HL-60/S4 (cell line): ENCODE data around the gene CNTN1.

Source experiments
- in situ Hi-C: fragments of 300-500 bp; cut with MboI; formaldehyde crosslinking; loops from 2 replicates; pipeline ENCODE4 v1.14.3; 2022; ENCODE audit warnings: low sequenced_read_pairs

The CNTN1 gene

DNA sequence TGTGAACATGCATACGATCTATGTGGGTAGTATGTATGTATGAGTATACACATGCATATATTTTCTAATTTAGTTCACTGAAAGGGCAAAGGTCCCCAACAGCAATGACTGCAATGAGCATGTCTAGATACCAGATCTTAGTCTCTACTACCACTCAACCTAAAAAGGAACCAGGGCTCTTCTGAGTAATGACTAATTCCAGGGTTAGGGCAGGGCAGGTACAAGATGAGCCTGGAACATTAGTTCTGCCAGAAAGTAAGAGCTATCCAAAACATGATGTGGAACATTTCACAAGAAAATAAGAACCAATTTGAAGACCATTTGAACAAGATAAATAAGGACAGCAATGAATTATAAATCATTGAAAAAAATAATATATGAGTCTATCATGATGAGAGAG is 404.6 kb downstream of the CNTN1 start:
- in situ Hi-C loops, result no loop called here

DNA sequence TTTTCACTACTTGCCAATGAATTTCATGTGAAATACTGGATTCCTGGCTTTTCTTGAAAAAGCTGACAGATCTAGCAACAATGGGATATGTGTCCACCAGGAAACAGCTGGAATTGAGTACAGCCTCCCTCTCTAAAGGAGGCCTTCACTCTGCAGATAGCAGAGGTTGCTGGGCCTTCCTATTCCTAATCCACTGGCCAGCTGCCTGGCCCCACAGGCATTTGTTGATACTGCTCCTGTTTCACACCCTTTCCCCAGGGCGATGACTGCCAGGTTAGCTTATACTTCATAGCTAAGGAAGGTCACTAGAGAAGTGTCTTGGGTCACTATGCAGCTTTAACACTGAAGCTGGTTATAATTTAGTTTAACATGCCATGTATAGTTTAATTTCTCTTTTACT is 408.3 kb downstream of the CNTN1 start:
- in situ Hi-C loops, result no loop called here

DNA sequence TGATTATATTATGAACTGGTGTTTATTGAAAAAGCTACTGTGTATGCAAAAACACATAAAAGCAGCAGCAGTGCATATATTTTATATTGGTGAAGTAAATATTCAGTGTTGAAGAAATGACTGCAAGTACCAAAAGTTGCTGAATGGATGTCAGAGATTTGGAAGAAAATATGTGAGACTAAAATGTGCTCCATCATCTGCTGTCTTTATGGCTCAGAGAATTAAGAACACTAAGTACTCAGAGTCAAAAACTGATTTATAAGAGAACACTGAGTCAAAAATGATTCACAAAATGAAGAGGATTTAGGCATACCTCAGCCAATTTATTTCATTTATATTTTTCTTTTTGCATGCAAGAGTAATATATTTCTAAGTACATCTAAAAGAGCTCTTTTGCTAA is 409.6 kb downstream of the CNTN1 start:
- in situ Hi-C loops, result no loop called here

DNA sequence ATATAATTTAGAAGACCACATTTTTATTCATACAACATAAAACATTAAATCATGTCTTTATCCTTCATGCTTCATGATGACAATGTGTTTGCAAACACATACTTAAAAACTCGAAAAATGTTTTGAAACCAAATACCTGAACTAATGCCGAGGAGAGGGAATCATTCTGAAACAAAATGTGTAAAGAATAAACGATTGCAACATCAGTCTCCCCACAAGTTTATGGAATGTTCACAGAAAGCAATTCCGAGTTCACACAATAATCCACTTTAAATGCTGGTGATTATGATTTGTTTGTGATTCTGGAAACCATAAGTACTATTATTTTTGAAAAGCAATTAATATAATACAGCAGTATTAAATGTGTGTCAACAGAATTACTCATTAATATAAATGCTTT is 411.4 kb downstream of the CNTN1 start:
- in situ Hi-C loops, result no loop called here

DNA sequence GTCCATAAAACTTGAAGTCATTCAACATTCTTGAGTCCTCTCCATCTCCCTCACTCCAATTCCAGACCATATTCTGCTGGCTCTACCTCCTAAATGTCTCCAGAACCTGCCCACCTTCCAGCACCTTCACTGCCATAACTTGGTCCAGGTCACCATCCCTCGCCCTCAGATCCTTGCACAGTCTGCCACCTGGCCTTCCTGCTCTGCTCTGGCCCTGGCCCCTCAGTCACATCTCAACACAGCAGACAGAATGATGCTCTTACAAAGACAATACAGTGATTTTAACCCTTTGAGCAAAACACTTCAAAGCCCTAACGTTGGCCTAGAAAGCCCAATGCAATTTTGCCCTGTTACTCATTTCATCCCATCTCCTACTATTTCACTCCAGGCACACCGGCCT is 414.1 kb downstream of the CNTN1 start:
- in situ Hi-C loops, result no loop called here

DNA sequence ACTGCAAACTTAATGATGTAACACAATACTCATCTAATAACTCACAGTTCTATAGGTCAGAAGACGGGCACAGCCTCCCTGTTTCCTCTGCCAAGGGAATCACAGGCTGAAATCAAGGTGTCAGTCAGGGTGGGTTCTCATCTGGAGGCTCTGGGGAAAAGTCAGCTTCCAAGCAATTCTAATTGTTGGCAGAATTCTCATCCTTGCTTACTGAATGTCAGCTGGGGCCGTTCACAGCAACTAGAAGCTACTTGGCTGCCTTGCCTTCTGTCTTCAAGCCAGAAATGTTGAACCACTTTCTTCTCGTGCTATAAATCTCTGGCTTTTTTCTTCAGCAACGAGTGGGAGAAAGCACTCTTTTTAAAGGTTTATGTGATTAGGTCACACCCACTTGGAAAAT is 415.8 kb downstream of the CNTN1 start:
- in situ Hi-C loops, result no loop called here

DNA sequence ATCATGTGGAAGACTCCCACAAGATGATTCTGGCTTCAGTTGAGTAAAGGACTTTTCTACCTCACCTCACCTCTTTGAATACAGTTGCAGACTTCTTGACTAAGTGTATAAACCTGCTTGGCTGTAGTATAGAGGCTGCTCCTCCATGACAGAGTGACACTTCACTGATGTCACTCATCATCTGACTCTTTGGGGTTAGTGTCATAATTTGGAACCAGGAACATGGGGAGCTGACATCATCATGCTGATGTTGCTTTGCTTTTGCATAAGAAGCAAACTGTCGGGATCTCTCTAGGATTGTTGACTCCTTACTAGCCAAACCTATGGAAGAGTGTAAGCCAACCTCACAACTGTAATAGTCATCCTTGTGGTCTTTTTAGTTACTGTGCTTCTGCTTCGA is 420.7 kb downstream of the CNTN1 start:
- in situ Hi-C loops, result no loop called here

DNA sequence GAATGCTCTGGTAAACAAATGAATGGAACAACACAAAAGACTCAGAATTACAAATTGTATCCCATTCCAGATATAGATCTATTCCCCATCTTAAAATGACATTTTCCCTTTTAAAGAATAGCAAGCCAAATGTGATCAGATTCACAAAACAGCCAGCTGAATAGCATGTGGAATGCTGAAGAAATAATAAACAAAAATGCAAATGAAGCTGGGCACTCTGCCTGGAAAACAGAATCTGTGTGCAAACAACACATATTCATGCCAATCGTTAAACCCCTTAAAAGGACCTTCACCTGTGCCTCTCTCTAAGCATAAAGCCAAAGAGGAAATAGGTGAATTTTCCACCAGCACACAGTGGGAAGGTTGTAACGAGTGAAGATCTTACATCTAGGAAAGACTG is 428.0 kb downstream of the CNTN1 start:
- in situ Hi-C loops, result no loop called here

DNA sequence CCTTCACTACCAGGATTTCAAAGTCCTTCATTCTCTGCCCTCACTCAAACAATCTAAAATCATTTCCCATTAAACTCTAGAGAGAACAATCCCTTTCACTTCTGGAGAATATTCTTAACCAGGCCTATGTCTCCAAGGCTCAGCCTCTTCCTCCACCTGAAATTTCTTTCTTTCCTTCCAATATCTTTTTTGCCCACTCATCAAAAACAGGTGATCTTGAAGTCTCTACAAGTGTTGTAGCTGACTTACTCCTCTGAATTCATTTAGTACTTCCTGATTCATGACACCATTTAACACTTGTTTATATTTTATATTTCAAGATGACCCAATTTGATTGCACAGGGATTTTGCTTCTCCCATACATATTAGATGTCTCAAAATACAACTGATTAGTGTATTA is 429.1 kb downstream of the CNTN1 start:
- in situ Hi-C loops, result no loop called here
